WTC11 (cell line): ENCODE results near the gene SLC29A1. TPM values are rescaled to one million over a fixed set of nuclear protein-coding genes. Genes with fewer than 3 reads are reported as not detected.
A peak's percentile ranks its signal among the peaks of the same experiment; 100 is the strongest.

Experiments used
- ATAC-seq: fragments of 200-7000 bp; cut with Tn5 transposase; 2 replicates; pipeline ENCODE4 v1.10.0; 2021; ENCODE audit warnings: mild to moderate bottlenecking, moderate library complexity
- CTCF ChIA-PET: fragments of 300-600 bp; sonication (Branson Sonifier 250); formaldehyde crosslinking; loops from one replicate; lab custom pipeline; 2021; ENCODE audit warnings: antibody characterized with exemption; lab: Charles Lee
- POLR2A ChIA-PET: fragments of 350-600 bp; sonication (Branson Sonifier 250); formaldehyde crosslinking; loops from one replicate; lab custom pipeline; 2021; ENCODE audit warnings: antibody characterized with exemption; lab: Charles Lee
- DNase-seq: peaks from one replicate; pipeline ENCODE4 v3.0.0; 2021; ENCODE audit warnings: low spot score
- H3K27ac Mint-ChIP-seq: 2 replicates; pipeline ENCODE4 v1.8.0; 2021; ENCODE audit warnings: mixed read lengths
- H3K27me3 Mint-ChIP-seq: 2 replicates; pipeline ENCODE4 v1.8.0; 2021; ENCODE audit warnings: low read depth, mild to moderate bottlenecking, moderate library complexity, mixed read lengths
- H3K36me3 Mint-ChIP-seq: 2 replicates; pipeline ENCODE4 v1.8.0; 2021; ENCODE audit warnings: mixed read lengths
- H3K4me1 Mint-ChIP-seq: 2 replicates; pipeline ENCODE4 v1.8.0; 2022; ENCODE audit warnings: mixed read lengths
- H3K4me3 Mint-ChIP-seq: 2 replicates; pipeline ENCODE4 v1.8.0; 2021; ENCODE audit warnings: mild to moderate bottlenecking, moderate library complexity, mixed read lengths
- H3K9me3 Mint-ChIP-seq: 2 replicates; pipeline ENCODE4 v1.8.0; 2021; ENCODE audit warnings: mixed read lengths
- FOXK1 ChIP-seq: sonication (generic); formaldehyde crosslinking; IDR thresholded peaks from 2 replicates; pipeline ENCODE4 v1.8.0; 2022; ENCODE audit warnings: mild to moderate bottlenecking, moderate library complexity, missing genetic modification reagents
- FOXP1 ChIP-seq: sonication (generic); formaldehyde crosslinking; IDR thresholded peaks from 2 replicates; pipeline ENCODE4 v1.8.0; 2022; ENCODE audit warnings: missing genetic modification reagents, mild to moderate bottlenecking, moderate library complexity, borderline replicate concordance
- MYBL2 ChIP-seq: sonication (generic); formaldehyde crosslinking; IDR thresholded peaks from 2 replicates; pipeline ENCODE4 v1.8.1; 2023; ENCODE audit warnings: mild to moderate bottlenecking, moderate library complexity, missing genetic modification reagents
- NR2C2 ChIP-seq: sonication (generic); formaldehyde crosslinking; IDR thresholded peaks from 2 replicates; pipeline ENCODE4 v1.8.0; 2022; ENCODE audit warnings: mild to moderate bottlenecking, missing genetic modification reagents
- SMAD3 ChIP-seq: sonication (generic); formaldehyde crosslinking; IDR thresholded peaks from 2 replicates; pipeline ENCODE4 v1.8.0; 2022; ENCODE audit warnings: missing genetic modification reagents, mild to moderate bottlenecking, borderline replicate concordance
- TP53 ChIP-seq: sonication (generic); formaldehyde crosslinking; IDR thresholded peaks from 2 replicates; pipeline ENCODE4 v1.8.1; 2023; ENCODE audit warnings: mild to moderate bottlenecking, missing genetic modification reagents
- ZBTB21 ChIP-seq: sonication (generic); formaldehyde crosslinking; IDR thresholded peaks from 2 replicates; pipeline ENCODE4 v1.8.1; 2023; ENCODE audit warnings: mild to moderate bottlenecking, missing genetic modification reagents, borderline replicate concordance
- ZNF232 ChIP-seq: sonication (generic); formaldehyde crosslinking; IDR thresholded peaks from 2 replicates; pipeline ENCODE4 v1.8.0; 2022; ENCODE audit warnings: mild to moderate bottlenecking, missing genetic modification reagents
- ZNF423 ChIP-seq: fragments of 250-450 bp; sonication (Bioruptor Pico); IDR thresholded peaks from 2 replicates; pipeline ENCODE4 v2.1.2; 2022; ENCODE audit warnings: mild to moderate bottlenecking, moderate library complexity
- total RNA-seq: library from RNA; stranded (reverse); gene quantifications from 3 replicates; pipeline ENCODE4 v1.2.3, GENCODE V29; 2021
- TF ChIP-seq, protein P1 (sequence below): sonication (generic); formaldehyde crosslinking; IDR thresholded peaks from 2 replicates; pipeline ENCODE4 v1.8.0; 2023; ENCODE audit warnings: mild to moderate bottlenecking, missing genetic modification reagents
- TF ChIP-seq, protein P2 (sequence below): fragments of 250-450 bp; sonication (Bioruptor Pico); IDR thresholded peaks from 2 replicates; pipeline ENCODE4 v1.9.0; 2021; ENCODE audit warnings: mild to moderate bottlenecking, borderline replicate concordance
- TF ChIP-seq, protein P3 (sequence below): sonication (generic); formaldehyde crosslinking; conservative IDR thresholded peaks from 2 replicates; pipeline ENCODE4 v1.8.1; 2022; ENCODE audit warnings: mild to moderate bottlenecking, missing genetic modification reagents
- TF ChIP-seq, protein P4 (sequence below): sonication (generic); formaldehyde crosslinking; IDR thresholded peaks from 2 replicates; pipeline ENCODE4 v1.8.1; 2023; ENCODE audit warnings: mild to moderate bottlenecking, missing genetic modification reagents, moderate library complexity

SLC29A1 gene
- total RNA-seq, 1 experiment from 2014 or later, result 139 TPM

DNA sequence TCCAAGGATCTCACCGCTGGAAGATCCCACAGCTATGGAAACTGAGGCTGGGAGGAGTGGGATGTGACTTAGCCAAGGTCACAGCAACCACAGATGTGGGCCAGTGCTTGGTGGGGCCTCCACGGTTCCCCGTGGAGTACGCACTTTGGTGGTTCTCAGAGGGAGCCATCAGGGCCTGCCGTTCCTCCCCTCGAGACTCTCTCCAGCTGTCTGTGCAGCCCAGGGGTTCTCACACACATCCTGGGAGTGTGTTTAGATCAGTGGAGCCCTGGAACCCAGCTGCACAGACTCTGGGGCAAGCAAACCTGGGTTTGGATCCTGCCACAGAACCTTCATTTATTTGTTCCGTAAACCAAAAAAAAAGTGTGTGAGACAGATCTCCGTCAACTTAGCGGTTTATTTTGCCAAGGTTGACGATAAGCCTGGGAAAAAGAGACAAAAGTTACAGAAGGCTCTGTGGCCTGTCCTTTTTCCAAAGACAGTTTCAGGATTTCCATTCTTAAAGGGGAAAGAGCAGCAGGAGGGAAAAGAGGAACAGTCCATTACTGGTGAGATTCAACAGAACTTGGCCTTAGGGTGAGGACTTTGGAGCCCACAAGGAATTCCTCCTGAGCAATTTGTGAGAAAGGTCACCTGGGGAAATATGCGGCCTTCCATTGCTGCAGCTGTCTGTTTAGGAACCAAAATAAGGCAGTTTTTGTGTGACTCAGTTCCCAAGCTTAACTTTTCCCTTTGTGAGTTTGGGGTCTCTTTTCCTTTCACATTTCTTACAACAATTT is 20.2 kb upstream of the SLC29A1 start:
- H3K36me3 Mint-ChIP-seq, result no peaks in the 10 kb centered on the region
- peaks cover 61% of the 10 kb centered on the region for H3K4me1 Mint-ChIP-seq
- no peak for DNase-seq
- H3K27me3 Mint-ChIP-seq, result peaks cover under 1% of the 10 kb centered on the region; the same call in 1 of the 2 replicates
- H3K4me3 Mint-ChIP-seq, result peak overlapping the region; percentile 30
- peak; percentile 17 for ATAC-seq
- POLR2A ChIA-PET, result interaction anchor here (0.6 to 1.9 kb wide), 8 partner anchors 10 to 69 kb away, joined by 3 to 21 read pairs (median 8); partner anchors contain the start of genes HSP90AB1, MYMX and SLC29A1
- TF ChIP-seq SMAD3 (CRISPR knock-in tag) (no peak), MYBL2 (CRISPR knock-in tag) (0 out of 2 replicates have a peak, but pooled peaks have one; percentile 35), FOXK1 (CRISPR knock-in tag) (peak; percentile 9), ZNF423 (CRISPR knock-in tag) (peak; percentile 51; the same call in 1 of the 2 replicates), FOXP1 (CRISPR knock-in tag) (0 out of 2 replicates have a peak, but pooled peaks have one; percentile 41), NR2C2 (no peak), TP53 (CRISPR knock-in tag) (no peak)
- TF ChIP-seq, protein P1, sequence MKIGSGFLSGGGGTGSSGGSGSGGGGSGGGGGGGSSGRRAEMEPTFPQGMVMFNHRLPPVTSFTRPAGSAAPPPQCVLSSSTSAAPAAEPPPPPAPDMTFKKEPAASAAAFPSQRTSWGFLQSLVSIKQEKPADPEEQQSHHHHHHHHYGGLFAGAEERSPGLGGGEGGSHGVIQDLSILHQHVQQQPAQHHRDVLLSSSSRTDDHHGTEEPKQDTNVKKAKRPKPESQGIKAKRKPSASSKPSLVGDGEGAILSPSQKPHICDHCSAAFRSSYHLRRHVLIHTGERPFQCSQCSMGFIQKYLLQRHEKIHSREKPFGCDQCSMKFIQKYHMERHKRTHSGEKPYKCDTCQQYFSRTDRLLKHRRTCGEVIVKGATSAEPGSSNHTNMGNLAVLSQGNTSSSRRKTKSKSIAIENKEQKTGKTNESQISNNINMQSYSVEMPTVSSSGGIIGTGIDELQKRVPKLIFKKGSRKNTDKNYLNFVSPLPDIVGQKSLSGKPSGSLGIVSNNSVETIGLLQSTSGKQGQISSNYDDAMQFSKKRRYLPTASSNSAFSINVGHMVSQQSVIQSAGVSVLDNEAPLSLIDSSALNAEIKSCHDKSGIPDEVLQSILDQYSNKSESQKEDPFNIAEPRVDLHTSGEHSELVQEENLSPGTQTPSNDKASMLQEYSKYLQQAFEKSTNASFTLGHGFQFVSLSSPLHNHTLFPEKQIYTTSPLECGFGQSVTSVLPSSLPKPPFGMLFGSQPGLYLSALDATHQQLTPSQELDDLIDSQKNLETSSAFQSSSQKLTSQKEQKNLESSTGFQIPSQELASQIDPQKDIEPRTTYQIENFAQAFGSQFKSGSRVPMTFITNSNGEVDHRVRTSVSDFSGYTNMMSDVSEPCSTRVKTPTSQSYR, result 0 out of 2 replicates have a peak, but pooled peaks have one; percentile 0
- TF ChIP-seq, all 79 proteins: peak for 5
- CTCF ChIA-PET, result interaction anchor here (0.6 to 3.7 kb wide), 13 partner anchors 10 to 53 kb away, joined by 3 to 28 read pairs (median 5); partner anchors contain the start of genes MYMX and SLC29A1
- Mint-ChIP-seq H3K27ac (peak overlapping the region; percentile 100), H3K9me3 (no peaks in the 10 kb centered on the region)

DNA sequence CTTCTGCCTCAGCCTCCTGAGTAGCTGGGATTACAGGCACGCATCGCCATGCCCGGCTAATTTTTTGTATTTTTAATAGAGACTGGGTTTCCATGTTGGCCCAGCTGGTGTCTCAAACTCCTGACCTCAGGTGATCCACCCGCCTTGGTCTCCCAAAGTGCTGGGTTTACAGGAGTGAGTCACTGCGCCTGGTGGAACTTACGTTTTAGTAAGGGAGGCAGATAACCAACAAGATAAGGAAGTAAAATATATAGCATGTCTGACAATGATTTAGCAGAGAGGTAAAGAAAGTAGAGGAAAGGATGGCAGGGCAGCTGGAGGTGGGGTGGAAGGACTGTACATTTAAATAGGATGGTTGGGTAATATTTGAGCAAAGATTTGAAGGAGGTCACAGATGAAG is 19.4 kb upstream of the SLC29A1 start:
- Mint-ChIP-seq H3K9me3 (no peaks in the 10 kb centered on the region), H3K4me1 (peaks cover 66% of the 10 kb centered on the region), H3K36me3 (no peaks in the 10 kb centered on the region), H3K4me3 (no peak overlapping the region), H3K27ac (peak overlapping the region; percentile 65; the same call in 1 of the 2 replicates), H3K27me3 (peaks cover 5% of the 10 kb centered on the region; the same call in 1 of the 2 replicates)
- POLR2A ChIA-PET, result interaction anchor here (0.9 to 1.9 kb wide), 3 partner anchors 13 to 20 kb away, joined by 4 to 9 read pairs (median 4); partner anchors contain the start of genes MYMX and SLC29A1
- CTCF ChIA-PET, result interaction anchor here (1.3 to 3.7 kb wide), 4 partner anchors 11 to 32 kb away, joined by 4 to 20 read pairs (median 10); partner anchors contain the start of gene SLC29A1
- ATAC-seq (no peak), DNase-seq (no peak)
- TF ChIP-seq, protein P2, sequence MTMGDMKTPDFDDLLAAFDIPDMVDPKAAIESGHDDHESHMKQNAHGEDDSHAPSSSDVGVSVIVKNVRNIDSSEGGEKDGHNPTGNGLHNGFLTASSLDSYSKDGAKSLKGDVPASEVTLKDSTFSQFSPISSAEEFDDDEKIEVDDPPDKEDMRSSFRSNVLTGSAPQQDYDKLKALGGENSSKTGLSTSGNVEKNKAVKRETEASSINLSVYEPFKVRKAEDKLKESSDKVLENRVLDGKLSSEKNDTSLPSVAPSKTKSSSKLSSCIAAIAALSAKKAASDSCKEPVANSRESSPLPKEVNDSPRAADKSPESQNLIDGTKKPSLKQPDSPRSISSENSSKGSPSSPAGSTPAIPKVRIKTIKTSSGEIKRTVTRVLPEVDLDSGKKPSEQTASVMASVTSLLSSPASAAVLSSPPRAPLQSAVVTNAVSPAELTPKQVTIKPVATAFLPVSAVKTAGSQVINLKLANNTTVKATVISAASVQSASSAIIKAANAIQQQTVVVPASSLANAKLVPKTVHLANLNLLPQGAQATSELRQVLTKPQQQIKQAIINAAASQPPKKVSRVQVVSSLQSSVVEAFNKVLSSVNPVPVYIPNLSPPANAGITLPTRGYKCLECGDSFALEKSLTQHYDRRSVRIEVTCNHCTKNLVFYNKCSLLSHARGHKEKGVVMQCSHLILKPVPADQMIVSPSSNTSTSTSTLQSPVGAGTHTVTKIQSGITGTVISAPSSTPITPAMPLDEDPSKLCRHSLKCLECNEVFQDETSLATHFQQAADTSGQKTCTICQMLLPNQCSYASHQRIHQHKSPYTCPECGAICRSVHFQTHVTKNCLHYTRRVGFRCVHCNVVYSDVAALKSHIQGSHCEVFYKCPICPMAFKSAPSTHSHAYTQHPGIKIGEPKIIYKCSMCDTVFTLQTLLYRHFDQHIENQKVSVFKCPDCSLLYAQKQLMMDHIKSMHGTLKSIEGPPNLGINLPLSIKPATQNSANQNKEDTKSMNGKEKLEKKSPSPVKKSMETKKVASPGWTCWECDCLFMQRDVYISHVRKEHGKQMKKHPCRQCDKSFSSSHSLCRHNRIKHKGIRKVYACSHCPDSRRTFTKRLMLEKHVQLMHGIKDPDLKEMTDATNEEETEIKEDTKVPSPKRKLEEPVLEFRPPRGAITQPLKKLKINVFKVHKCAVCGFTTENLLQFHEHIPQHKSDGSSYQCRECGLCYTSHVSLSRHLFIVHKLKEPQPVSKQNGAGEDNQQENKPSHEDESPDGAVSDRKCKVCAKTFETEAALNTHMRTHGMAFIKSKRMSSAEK (CRISPR knock-in tag), result no peak
- TF ChIP-seq ZBTB21 (CRISPR knock-in tag) (no peak), ZNF232 (CRISPR knock-in tag) (no peak)
- TF ChIP-seq, protein P3, sequence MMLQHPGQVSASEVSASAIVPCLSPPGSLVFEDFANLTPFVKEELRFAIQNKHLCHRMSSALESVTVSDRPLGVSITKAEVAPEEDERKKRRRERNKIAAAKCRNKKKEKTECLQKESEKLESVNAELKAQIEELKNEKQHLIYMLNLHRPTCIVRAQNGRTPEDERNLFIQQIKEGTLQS (CRISPR knock-in tag), result no peak
- TF ChIP-seq, protein P4, sequence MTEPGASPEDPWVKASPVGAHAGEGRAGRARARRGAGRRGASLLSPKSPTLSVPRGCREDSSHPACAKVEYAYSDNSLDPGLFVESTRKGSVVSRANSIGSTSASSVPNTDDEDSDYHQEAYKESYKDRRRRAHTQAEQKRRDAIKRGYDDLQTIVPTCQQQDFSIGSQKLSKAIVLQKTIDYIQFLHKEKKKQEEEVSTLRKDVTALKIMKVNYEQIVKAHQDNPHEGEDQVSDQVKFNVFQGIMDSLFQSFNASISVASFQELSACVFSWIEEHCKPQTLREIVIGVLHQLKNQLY, result no peak
